Measurements from ENCODE around the gene SPI1. TPM values are rescaled to one million over a fixed set of nuclear protein-coding genes. Genes with fewer than 3 reads are reported as not detected.

SPI1 gene
- total and polyA plus RNA-seq, 2 donors (not counting 3 experiments of a cell fraction or from before 2014, with no cell fraction given), result not detected

DNA sequence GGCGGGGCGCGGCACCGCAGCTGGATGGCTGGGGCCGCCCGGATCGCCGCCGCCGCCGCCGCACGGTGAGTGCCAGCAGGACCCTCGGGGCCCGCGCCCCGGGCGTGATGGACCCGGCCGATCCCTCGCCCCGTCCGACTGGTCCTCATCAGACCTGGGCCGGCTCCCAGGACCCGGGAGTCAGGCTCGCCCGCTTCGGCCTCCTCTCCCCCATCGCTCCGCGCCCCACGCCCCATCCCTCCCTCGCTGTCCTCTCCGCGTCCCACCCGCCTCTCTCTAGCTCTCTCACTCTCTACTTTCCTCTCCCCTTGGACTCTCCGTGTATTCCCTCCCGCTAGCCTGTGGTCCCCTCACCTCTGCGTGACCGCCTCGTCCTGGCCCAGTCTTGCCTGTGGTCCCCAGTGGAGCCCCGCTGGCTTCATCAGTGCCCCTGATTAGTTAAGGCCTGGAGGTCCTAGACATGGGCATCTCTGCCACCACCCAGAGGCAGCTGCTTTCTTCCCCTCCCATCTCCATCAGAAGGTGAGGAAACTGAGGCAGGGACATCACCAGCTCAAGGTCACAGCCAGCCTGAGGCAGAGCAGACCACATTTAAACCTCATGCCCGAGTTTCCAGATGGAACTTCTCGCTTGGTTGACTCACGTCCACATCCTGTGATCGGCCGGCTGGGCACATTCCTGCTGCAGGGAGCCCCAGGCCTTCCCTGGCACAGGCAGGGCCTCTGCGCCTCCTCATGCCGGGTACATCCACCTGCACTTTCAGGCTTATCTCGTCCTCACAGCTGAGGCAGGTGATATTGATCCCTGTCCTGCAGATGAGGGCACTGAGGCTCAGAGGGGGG is 30.5 kb upstream of the SPI1 start:
- intact Hi-C loops (cut with micrococcal nuclease) (loop anchor here (1.0 to 5.0 kb wide), 8 partner anchors 15 to 232 kb away; partner anchors contain the start of gene CELF1), dilution Hi-C loops (cut with MboI; ENCODE audit: extremely low pct_ligation_motif_present, low sequenced_read_pairs) (no loop called here)
- no peak for TF ChIP-seq EZH2 (IDR thresholded peaks at IDR 0.05; ENCODE audit: borderline replicate concordance, low read depth, low read length, severe bottlenecking)
- TF ChIP-seq POLR2AphosphoS5 (IDR thresholded peaks at IDR 0.05; ENCODE audit: insufficient read depth, low read depth, low read length), result peak; percentile 65
- no peak for TF ChIP-seq JUN (IDR thresholded peaks at IDR 0.05; ENCODE audit: borderline replicate concordance, insufficient read depth, insufficient read length, low read depth)
- peak; percentile 59 for TF ChIP-seq MYC (IDR thresholded peaks at IDR 0.05; ENCODE audit: low read depth, low read length)
- TF ChIP-seq POLR2A (IDR thresholded peaks at IDR 0.05; ENCODE audit: low read depth, low read length), result no peak
- TF ChIP-seq, protein P1, sequence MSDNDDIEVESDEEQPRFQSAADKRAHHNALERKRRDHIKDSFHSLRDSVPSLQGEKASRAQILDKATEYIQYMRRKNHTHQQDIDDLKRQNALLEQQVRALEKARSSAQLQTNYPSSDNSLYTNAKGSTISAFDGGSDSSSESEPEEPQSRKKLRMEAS (IDR thresholded peaks at IDR 0.05; ENCODE audit: insufficient read depth, insufficient read length), result no peak
- no peak for TF ChIP-seq GATA2 (IDR thresholded peaks at IDR 0.05; ENCODE audit: insufficient read depth, insufficient read length, low read depth, low read length)
- TF ChIP-seq FOS (IDR thresholded peaks at IDR 0.05; ENCODE audit: borderline replicate concordance, insufficient read depth, low read length), result peak; percentile 54
- TF ChIP-seq, protein P2, sequence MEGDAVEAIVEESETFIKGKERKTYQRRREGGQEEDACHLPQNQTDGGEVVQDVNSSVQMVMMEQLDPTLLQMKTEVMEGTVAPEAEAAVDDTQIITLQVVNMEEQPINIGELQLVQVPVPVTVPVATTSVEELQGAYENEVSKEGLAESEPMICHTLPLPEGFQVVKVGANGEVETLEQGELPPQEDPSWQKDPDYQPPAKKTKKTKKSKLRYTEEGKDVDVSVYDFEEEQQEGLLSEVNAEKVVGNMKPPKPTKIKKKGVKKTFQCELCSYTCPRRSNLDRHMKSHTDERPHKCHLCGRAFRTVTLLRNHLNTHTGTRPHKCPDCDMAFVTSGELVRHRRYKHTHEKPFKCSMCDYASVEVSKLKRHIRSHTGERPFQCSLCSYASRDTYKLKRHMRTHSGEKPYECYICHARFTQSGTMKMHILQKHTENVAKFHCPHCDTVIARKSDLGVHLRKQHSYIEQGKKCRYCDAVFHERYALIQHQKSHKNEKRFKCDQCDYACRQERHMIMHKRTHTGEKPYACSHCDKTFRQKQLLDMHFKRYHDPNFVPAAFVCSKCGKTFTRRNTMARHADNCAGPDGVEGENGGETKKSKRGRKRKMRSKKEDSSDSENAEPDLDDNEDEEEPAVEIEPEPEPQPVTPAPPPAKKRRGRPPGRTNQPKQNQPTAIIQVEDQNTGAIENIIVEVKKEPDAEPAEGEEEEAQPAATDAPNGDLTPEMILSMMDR (IDR thresholded peaks at IDR 0.05; ENCODE audit: extremely low read depth in 1 of 2, insufficient read depth in 1 of 2, low read depth in 1 of 2, low read length in 2 of 2), result no peak
- Histone ChIP-seq H2AFZ (ENCODE audit: low read depth, low read length) (no peak overlapping the region), H3K36me3 (ENCODE audit: control insufficient read depth in 2 of 2, extremely low read depth in 1 of 2, insufficient read depth in 2 of 2, low read length in 2 of 2) (peaks cover 5 to 17% of the 10 kb centered on the region in 2 experiments), H3K9me1 (replicated peaks; ENCODE audit: control insufficient read depth, extremely low read depth, insufficient read depth, low read length) (no peaks in the 10 kb centered on the region), H3K9ac (replicated peaks; ENCODE audit: extremely low read depth, insufficient read depth, low read length) (peak overlapping the region; percentile 94), H3K27ac (ENCODE audit: insufficient read depth, low read depth, low read length) (peak overlapping the region; percentile 90), H3K27me3 (ENCODE audit: control insufficient read depth in 2 of 2, insufficient read depth in 2 of 2, low read length in 2 of 2) (no peaks in the 10 kb centered on the region), H3K4me3 (replicated peaks in 1 of 3; ENCODE audit: insufficient read depth in 1 of 3, low read depth in 1 of 3, low read length in 3 of 3) (peak overlapping the region; percentile 46 to 91 (median 72)), H3K79me2 (ENCODE audit: control insufficient read depth, insufficient read depth, low read length) (peaks cover 25% of the 10 kb centered on the region), H4K20me1 (replicated peaks; ENCODE audit: control insufficient read depth, extremely low read depth, insufficient read depth, low read length) (no peaks in the 10 kb centered on the region), H3K9me3 (replicated peaks; ENCODE audit: control insufficient read depth, insufficient read depth, low read length) (no peaks in the 10 kb centered on the region), H3K4me1 (ENCODE audit: control insufficient read depth, extremely low read depth, insufficient read depth, low read length) (peaks cover 29% of the 10 kb centered on the region), H3K4me2 (ENCODE audit: insufficient read depth, low read length) (peak overlapping the region; percentile 68)
- TSS peak; percentile 63 for BruUV-seq (replicated peaks)
- CTCF ChIA-PET, result interaction anchor here (1.0 to 7.4 kb wide), 5 partner anchors 9 to 54 kb away, joined by 3 to 148 read pairs (median 4); no protein-coding TSS in a partner anchor
- FAIRE-seq, result peak; percentile 93
- peak; percentile 84 for DNase-seq (ENCODE audit: low read depth, low spot score)
- POLR2A ChIA-PET, result interaction anchor here (0.6 to 1.0 kb wide), 2 partner anchors 14 to 230 kb away, joined by 4 read pairs; no protein-coding TSS in a partner anchor
